WTC11 (cell line): ENCODE measurements around the gene GPBP1L1.

Experiments
- CREM ChIP-seq: sonication (generic); formaldehyde crosslinking; IDR thresholded peaks from 2 replicates; pipeline ENCODE4 v1.8.1; 2022; ENCODE audit warnings: mild to moderate bottlenecking, missing genetic modification reagents, moderate library complexity
- JUN ChIP-seq: sonication (generic); formaldehyde crosslinking; IDR thresholded peaks from 2 replicates; pipeline ENCODE4 v1.8.0; 2023; ENCODE audit warnings: mild to moderate bottlenecking, missing genetic modification reagents
- SP1 ChIP-seq: sonication (generic); formaldehyde crosslinking; conservative IDR thresholded peaks from 2 replicates; pipeline ENCODE4 v1.8.1; 2022; ENCODE audit warnings: missing genetic modification reagents
- ZBTB21 ChIP-seq: sonication (generic); formaldehyde crosslinking; IDR thresholded peaks from 2 replicates; pipeline ENCODE4 v1.8.1; 2023; ENCODE audit warnings: mild to moderate bottlenecking, missing genetic modification reagents, borderline replicate concordance
- ZNF138 ChIP-seq: sonication (generic); formaldehyde crosslinking; conservative IDR thresholded peaks from 2 replicates; pipeline ENCODE4 v1.8.1; 2022; ENCODE audit warnings: mild to moderate bottlenecking, moderate library complexity, missing genetic modification reagents
- ZNF423 ChIP-seq: fragments of 250-450 bp; sonication (Bioruptor Pico); IDR thresholded peaks from 2 replicates; pipeline ENCODE4 v2.1.2; 2022; ENCODE audit warnings: mild to moderate bottlenecking, moderate library complexity
- ZNF671 ChIP-seq: fragments of 250-450 bp; sonication (Bioruptor Pico); IDR thresholded peaks from 2 replicates; pipeline ENCODE4 v1.8.0; 2021; ENCODE audit warnings: mild to moderate bottlenecking
- TF ChIP-seq, protein P1 (sequence below): fragments of 200-600 bp; IDR thresholded peaks from 2 replicates; pipeline ENCODE4 v1.8.0; 2022; ENCODE audit warnings: antibody characterized with exemption
- TF ChIP-seq, protein P2 (sequence below): sonication (generic); formaldehyde crosslinking; IDR thresholded peaks from 2 replicates; pipeline ENCODE4 v1.8.1; 2023; ENCODE audit warnings: mild to moderate bottlenecking, missing genetic modification reagents
- TF ChIP-seq, protein P3 (sequence below): sonication (generic); formaldehyde crosslinking; IDR thresholded peaks from 2 replicates; pipeline ENCODE4 v1.8.0; 2022; ENCODE audit warnings: mild to moderate bottlenecking, missing genetic modification reagents
- TF ChIP-seq, protein P4 (sequence below): sonication (generic); formaldehyde crosslinking; IDR thresholded peaks from 2 replicates; pipeline ENCODE4 v1.8.1; 2023; ENCODE audit warnings: mild to moderate bottlenecking, moderate library complexity, missing genetic modification reagents

DNA sequence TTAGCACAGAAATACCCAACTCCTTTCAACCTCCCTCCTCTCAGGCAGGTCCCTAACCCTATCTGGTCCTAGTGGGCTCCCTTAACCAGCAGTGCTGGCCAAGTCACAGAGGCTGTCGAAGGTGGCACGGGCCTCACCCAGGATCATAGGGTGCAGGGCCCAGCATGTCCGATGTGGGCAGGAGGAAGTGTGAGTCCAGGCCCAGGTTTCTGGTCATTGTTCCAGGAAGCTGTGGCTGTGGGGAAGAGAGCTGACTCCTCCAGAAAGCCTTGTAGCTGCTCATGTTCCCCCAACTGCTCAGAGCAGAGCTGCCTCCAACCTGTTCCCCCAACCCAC lies 64.9 kb downstream of the GPBP1L1 start:
- TF ChIP-seq, protein P1, sequence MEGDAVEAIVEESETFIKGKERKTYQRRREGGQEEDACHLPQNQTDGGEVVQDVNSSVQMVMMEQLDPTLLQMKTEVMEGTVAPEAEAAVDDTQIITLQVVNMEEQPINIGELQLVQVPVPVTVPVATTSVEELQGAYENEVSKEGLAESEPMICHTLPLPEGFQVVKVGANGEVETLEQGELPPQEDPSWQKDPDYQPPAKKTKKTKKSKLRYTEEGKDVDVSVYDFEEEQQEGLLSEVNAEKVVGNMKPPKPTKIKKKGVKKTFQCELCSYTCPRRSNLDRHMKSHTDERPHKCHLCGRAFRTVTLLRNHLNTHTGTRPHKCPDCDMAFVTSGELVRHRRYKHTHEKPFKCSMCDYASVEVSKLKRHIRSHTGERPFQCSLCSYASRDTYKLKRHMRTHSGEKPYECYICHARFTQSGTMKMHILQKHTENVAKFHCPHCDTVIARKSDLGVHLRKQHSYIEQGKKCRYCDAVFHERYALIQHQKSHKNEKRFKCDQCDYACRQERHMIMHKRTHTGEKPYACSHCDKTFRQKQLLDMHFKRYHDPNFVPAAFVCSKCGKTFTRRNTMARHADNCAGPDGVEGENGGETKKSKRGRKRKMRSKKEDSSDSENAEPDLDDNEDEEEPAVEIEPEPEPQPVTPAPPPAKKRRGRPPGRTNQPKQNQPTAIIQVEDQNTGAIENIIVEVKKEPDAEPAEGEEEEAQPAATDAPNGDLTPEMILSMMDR, result no peak
- TF ChIP-seq, protein P2, sequence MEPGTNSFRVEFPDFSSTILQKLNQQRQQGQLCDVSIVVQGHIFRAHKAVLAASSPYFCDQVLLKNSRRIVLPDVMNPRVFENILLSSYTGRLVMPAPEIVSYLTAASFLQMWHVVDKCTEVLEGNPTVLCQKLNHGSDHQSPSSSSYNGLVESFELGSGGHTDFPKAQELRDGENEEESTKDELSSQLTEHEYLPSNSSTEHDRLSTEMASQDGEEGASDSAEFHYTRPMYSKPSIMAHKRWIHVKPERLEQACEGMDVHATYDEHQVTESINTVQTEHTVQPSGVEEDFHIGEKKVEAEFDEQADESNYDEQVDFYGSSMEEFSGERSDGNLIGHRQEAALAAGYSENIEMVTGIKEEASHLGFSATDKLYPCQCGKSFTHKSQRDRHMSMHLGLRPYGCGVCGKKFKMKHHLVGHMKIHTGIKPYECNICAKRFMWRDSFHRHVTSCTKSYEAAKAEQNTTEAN, result no peak
- TF ChIP-seq, protein P3, sequence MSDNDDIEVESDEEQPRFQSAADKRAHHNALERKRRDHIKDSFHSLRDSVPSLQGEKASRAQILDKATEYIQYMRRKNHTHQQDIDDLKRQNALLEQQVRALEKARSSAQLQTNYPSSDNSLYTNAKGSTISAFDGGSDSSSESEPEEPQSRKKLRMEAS (CRISPR knock-in tag), result no peak
- no peak for TF ChIP-seq ZNF423
- no peak for TF ChIP-seq ZNF138 (CRISPR knock-in tag)
- TF ChIP-seq, protein P4, sequence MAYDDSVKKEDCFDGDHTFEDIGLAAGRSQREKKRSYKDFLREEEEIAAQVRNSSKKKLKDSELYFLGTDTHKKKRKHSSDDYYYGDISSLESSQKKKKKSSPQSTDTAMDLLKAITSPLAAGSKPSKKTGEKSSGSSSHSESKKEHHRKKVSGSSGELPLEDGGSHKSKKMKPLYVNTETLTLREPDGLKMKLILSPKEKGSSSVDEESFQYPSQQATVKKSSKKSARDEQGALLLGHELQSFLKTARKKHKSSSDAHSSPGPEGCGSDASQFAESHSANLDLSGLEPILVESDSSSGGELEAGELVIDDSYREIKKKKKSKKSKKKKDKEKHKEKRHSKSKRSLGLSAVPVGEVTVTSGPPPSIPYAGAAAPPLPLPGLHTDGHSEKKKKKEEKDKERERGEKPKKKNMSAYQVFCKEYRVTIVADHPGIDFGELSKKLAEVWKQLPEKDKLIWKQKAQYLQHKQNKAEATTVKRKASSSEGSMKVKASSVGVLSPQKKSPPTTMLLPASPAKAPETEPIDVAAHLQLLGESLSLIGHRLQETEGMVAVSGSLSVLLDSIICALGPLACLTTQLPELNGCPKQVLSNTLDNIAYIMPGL (CRISPR knock-in tag), result no peak
- TF ChIP-seq CREM (CRISPR knock-in tag), result no peak
- TF ChIP-seq ZBTB21 (CRISPR knock-in tag), result no peak
- TF ChIP-seq JUN (CRISPR knock-in tag), result no peak
- no peak for TF ChIP-seq ZNF671 (CRISPR knock-in tag)
- no peak for TF ChIP-seq SP1 (CRISPR knock-in tag)
